Myocyte (in vitro differentiated cells): ENCODE results near the gene ZNF556. TPM values are rescaled to one million over a fixed set of nuclear protein-coding genes. Genes with fewer than 3 reads are reported as not detected.
A peak's percentile ranks its signal among the peaks of the same experiment; 100 is the strongest.

ENCODE experiments used
- DNase-seq: peaks from one replicate; pipeline ENCODE4 v3.0.0-alpha.2; 2012; ENCODE audit warnings: low read depth
- polyA plus RNA-seq: library from polyadenylated mRNA; unstranded; fragments of >200 nt; gene quantifications from one replicate; pipeline ENCODE4 v1.2.1, GENCODE V29; 2012; ENCODE audit warnings: missing spikeins
- total RNA-seq: library from RNA; depleted of rRNA; stranded (reverse); fragments of >200 nt; gene quantifications from 2 replicates; pipeline ENCODE4 v1.2.3, GENCODE V29; 2014

ZNF556 gene
- total RNA-seq, result 44.2 and 78.5 TPM in 2 replicates
- polyA plus RNA-seq, result 15.5 TPM

- DNase-seq, result peak; percentile 100
Measured at GRCh38 chr19:2867025-2867991, at the start of gene ZNF556. Gene ZNF556, plus strand, starts transcription at chr19:2867335. Its CDS starts 87 bp downstream, at chr19:2867422.

GRCh38 chr19:2819540-2820111, 47.5 kb upstream of the ZNF556 start, which contains the start of gene ZNF554:
Gene ZNF554, plus strand, starts transcription at chr19:2819868. Its CDS starts 204 bp downstream, at chr19:2820072.
- peak; percentile 93 for DNase-seq

GRCh38 chr19:2820112-2820702, 46.9 kb upstream of the ZNF556 start:
- DNase-seq, result peak; percentile 13

GRCh38 chr19:2822846-2823245, 44.3 kb upstream of the ZNF556 start:
- no peak for DNase-seq

GRCh38 chr19:2823646-2824045, 43.5 kb upstream of the ZNF556 start:
- no peak for DNase-seq

- no peak for DNase-seq
Measured at GRCh38 chr19:2824129-2824528, 43.0 kb upstream of the ZNF556 start.

GRCh38 chr19:2827022-2827421, 40.1 kb upstream of the ZNF556 start:
- DNase-seq, result no peak

- DNase-seq, result peak; percentile 9
Measured at GRCh38 chr19:2827840-2828489, 39.2 kb upstream of the ZNF556 start.

GRCh38 chr19:2834294-2834871, 32.8 kb upstream of the ZNF556 start:
- DNase-seq, result no peak

- no peak for DNase-seq
Measured at GRCh38 chr19:2837430-2837829, 29.7 kb upstream of the ZNF556 start.

- peak; percentile 100 for DNase-seq
Measured at GRCh38 chr19:2840794-2841791, 26.0 kb upstream of the ZNF556 start, which contains the start of gene ZNF555. Gene ZNF555, plus strand, starts transcription at chr19:2841475. Its CDS starts 98 bp downstream, at chr19:2841573.

- no peak for DNase-seq
Measured at GRCh38 chr19:2841855-2842574, 25.1 kb upstream of the ZNF556 start.

GRCh38 chr19:2845107-2845506, 22.0 kb upstream of the ZNF556 start:
- DNase-seq, result no peak

- DNase-seq, result peak; percentile 92
Measured at GRCh38 chr19:2846180-2846894, 20.8 kb upstream of the ZNF556 start.

GRCh38 chr19:2847507-2847906, 19.6 kb upstream of the ZNF556 start:
- peak; percentile 12 for DNase-seq

- DNase-seq, result peak; percentile 98
Measured at GRCh38 chr19:2848616-2849015, 18.5 kb upstream of the ZNF556 start.

GRCh38 chr19:2850256-2850925, 16.7 kb upstream of the ZNF556 start:
- no peak for DNase-seq

- DNase-seq, result no peak
Measured at GRCh38 chr19:2852598-2852997, 14.5 kb upstream of the ZNF556 start.
